ENCODE results near the gene CASP6.

CASP6 gene

DNA sequence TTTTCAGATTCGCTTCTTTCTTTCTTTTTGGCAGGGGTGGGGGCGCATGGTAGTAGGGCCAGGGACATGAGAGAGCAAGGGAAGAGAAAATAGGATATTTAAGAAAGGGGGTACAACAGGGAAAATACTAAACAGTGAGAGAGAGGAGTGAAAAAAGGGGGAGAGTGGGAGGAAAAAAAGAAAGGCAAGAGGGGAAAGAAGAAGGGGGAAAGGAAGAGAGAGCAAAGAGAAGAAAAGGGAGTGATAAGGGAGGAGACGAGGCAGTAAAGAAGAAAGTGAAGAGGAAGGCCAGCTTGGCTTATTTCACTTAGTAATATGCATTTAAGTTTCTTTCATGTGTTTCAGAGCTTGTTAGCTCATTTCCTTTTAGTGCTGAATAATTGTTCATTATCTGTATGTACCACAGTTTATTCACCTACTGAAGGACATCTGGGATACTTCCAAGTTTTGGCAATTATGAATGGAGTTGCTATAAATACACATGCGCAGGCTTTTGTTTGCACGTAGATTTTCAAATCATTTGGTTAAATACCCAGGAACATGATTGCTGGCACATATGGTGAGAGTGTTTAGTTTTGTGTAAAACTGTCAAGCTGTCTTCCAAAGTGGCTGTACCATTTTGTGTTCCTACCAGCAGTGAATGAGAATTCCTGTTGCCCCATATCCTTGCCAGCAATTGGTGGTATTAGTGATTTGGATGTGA lies 37.3 kb downstream of the CASP6 start:
- no peak for DNase-seq

DNA sequence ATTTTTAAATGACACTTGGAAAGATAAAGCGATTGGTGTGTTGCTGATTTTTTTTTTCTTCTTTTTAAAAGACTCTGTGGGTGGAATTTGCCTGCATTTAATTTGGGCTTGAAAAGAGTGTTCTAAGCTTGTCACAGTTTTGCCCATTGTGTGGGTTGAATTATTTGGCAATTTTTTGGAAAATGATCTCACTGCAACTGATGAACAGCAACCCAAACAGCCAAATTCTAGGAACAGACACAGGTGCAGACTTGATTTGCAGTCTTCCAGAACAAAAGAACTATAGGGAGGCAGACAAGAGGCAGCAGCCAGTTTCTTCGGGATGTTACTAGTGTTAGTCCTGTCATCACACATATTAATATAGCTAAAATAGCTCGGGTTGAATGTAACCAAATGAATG lies 40.5 kb downstream of the CASP6 start:
- DNase-seq, result no peak

DNA sequence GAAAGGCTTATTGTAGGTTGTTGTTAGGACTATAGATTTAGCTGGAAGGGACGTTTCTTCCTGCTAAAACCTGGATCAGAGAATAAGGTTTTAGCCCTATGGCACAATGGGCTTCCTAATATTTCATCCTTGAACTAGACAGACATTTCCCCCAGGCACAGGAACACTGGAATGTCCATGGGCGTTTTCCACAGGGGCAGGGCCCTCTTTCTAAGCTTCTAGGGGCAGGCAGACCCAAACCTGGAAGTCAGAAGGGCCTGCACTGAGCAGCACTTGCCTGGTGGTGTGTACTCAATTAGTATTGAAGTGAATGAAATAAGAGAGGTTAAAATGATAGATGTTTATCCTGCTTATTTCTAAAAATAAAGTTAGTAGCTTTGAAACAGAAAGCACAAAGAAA lies 41.1 kb downstream of the CASP6 start:
- no peak for DNase-seq

DNA sequence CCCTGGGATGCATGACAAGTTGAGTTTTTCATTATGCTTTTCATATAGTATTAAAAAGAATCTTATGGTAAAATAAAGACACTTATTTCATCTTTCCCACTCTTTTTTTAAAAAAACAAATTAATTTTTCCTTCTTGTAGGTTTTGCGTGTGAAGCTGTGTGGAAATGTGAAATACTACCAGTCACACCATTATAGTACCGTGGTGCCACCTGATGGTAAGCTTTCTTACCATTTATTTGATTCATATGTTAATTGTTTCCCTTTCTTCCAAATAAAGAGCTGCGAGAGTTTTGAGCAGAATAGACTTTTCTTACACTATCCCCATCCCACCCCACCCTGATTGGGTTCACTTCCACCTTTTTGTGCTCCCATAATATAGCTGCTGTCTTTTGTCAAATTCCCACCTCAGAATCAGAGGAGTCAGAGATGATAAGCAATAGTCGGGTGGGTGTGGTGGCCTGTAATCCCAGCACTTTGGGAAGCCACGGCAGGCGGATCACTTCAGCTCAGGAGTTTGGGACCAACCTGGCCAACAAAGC lies 44.3 kb downstream of the CASP6 start:
- DNase-seq, result no peak

DNA sequence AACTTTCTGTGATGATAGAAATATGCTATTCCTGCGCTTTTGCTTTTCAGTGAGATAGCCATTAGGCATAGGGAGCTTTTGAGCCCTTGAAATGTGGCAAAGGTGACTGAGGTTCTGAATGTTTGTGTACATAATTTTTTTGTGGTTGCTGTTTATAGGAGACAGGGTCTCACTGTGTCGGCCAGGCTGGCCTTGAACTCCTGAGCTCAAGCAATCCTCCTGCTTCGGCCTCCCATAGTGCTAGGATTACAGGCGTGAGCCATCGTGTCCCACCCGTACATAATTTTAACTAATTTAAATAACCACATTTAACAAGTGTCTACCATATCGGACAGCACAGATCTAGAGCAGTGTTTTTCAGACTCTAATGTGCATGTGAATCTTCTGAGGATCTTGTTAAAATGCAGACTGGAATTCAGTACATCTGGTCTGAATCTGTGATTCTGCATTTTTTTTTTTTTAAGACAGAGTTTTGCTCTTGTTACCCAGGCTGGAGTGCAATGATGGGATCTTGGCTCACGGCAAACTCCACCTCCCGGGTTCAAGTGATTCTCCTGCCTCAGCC lies 45.3 kb downstream of the CASP6 start:
- DNase-seq, result no peak

DNA sequence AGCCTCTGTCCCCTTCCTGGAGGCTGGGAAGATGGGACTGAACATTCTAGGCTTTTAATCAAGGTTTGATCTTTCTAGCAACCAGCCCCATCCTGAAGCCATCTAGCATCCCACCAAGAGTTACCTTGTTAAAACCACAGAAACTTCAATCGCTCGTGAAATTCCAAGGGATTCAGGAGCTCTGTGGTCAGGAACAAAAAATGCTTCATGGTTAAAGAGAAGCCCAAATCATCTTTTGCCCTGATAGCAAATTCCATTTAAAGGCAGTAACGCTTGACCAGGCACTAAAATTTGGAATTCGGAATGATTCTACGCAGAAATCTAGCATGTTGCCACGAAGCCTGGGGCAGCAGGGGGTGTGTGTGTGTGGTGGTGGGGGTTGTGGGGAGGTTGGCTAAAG lies 47.8 kb downstream of the CASP6 start:
- DNase-seq, result no peak

DNA sequence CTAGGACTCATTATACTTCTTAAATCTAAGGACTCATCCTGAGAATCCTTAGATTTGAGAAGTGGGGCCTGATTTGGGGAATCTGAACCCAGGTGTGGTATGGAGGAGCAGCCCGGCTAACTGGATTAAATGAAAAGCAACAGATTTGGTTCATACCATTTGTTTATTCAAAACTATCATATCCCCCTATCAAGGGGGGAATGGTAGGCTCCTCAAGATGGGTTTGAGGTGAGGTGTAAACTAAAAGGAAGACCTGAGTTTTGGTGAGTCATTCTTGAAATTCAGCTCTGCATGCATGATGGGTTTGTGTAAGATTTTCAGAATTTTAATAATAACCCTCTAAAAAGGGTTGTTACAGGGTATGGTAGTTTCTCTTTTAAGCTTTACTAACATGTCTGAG lies 53.4 kb downstream of the CASP6 start:
- DNase-seq, result no peak

DNA sequence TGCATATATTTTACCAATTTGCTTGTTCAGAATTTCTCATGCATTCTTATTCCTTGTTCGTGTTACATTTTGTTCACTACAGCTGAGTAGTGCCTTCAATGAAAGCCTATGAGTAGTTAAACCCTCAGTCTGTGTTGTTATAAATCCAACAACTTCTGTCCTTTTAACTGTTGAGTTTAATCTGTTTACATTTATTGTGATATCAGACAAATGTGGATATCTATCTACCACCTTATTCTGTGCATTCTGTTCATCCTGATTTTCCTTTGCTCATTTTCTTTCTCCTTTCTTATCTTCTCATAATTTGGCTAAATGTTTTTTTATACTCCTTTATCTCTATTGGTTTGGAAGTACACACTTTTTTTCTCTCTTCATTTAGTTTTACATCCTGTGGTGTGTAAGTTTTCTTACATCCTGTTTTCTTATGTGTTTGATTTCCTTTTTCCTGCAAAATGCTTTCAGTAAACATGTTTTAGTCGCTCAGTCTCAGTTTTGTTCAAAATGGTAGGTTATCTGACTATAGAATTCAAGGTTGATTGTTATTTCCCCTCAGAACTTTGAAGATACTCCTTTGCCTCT lies 54.2 kb downstream of the CASP6 start:
- no peak for DNase-seq

DNA sequence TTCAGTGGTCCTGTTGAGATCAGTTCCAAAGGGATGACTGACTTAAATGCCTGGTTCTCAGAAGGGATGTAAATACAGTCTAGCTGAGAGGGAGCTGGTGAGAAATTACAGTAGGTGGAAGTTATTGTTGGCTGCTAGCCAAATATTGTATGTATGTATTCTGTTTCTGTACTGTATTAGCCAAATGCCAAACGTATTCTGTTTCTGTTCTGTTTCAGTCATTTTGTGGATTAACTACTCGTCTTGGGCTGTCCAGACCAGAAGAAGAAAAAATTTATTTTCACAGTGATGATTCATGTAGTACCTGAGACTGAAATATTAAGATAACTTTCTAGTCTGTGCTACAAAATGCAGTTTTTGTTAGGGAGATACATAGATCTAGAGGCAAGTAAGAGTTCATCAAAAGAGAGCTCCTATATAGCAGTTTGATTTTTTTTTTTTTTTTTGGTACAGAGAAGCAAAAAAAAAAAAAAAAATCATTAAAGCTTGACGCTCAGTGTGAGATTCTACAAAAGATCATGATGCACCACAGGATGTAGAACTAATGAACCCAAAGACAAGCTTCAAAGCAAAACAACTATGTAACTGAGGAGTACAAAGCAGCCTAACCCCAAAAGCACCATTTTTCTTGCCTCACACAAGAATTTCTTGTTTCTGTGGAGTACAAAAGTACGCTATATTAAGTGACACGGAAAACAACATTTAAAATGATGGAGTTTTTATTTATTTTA lies 54.8 kb downstream of the CASP6 start:
- no peak for DNase-seq

DNA sequence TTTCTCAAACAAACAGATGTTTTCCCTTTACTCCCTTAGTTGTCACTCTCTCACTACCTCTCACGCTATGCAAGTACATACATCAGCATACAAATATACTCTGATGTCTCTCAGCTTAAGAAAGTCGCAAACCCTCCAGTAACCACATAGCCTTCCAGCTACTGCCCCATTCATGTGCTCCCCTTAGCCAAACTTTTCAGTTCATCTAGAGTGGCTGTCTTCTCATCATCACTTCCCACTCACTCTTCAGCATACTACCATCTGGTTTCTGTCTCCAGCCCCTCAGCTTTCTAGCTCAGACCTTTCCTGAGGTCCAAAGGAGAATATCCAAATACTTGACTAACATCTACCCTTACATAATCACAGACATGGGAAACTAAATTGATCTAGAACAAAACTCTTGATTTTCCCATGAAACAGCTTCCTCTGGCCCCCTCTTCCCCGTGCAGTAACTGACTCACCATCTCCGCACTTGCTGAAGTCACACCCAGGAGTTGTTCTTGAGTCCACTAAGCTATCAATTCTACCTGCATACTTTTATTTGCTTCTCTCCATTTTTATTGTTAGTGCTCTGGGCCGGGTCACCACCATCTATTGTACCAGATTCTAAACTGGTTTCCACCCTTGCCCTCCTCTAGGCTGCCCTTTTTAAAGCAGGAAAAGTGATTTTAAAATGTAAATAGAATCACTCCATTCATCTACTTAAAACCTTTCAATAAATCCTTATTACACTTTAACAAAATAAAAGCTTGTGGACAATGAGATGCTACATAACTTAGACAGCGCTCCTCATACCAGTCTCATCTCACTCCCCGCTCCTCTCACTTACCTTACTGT lies 57.2 kb downstream of the CASP6 start:
- no peak for DNase-seq

DNA sequence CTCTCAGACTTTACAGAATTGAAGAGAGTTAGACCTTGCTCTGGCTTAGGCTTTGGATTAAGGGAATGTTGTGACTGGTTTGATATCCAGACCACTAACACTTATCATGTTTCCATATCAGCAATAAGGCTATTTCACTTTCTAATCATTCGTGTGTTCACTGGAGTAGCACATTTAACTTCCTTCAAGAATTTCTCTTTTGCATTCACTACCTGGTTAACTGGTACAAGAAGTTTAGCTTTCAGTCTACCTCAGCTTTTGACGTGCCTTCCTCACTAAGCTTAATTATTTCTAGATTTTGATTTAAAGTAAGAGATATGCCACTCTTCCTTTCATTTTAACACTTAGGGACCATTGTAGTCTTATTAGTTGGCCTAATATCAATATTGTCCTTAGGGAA lies 62.6 kb downstream of the CASP6 start:
- no peak for DNase-seq
